Psoas muscle (tissue), 8 donors: Measurements from ENCODE around the gene RTP2. TPM values are rescaled to one million over a fixed set of nuclear protein-coding genes. Genes with fewer than 3 reads are reported as not detected.

Experiments used
- ATAC-seq, 4 donors: fragments of 200-7000 bp; cut with Tn5 transposase; one replicate each; pipeline ENCODE4 v1.9.1; 2020; ENCODE audit warnings: moderate library complexity in 3 of 4, mild to moderate bottlenecking in 2 of 4
- DNase-seq, 2 donors: peaks; one replicate each; pipeline ENCODE4 v3.0.0-alpha.2; 2020
- H3K27ac ChIP-seq: fragments of 200-600 bp; one replicate; pipeline ENCODE4 v1.8.0; 2022
- H3K27me3 ChIP-seq, 3 donors: fragments of 200-600 bp in 1 of 3; one replicate each; pipeline versions ENCODE4 v1.6.1 to v1.8.0; 2013 to 2022; ENCODE audit warnings: low read length in 2 of 3, mild to moderate bottlenecking in 2 of 3, moderate library complexity in 1 of 3; ENCODE audit not compliant: insufficient read depth in 3 of 3
- H3K36me3 ChIP-seq, 2 donors: fragments of 200-600 bp in 1 of 2; one replicate each; pipeline versions ENCODE4 v1.6.1 to v1.8.0; 2013 to 2022; ENCODE audit warnings: low read depth in 1 of 2, mild to moderate bottlenecking in 1 of 2, moderate library complexity in 1 of 2; ENCODE audit not compliant: insufficient read depth in 1 of 2
- H3K4me1 ChIP-seq: fragments of 200-600 bp; one replicate; pipeline ENCODE4 v1.8.0; 2022
- H3K4me3 ChIP-seq: fragments of 200-600 bp; one replicate; pipeline ENCODE4 v1.8.0; 2022; ENCODE audit warnings: mild to moderate bottlenecking
- H3K9me3 ChIP-seq: fragments of 200-600 bp; one replicate; pipeline ENCODE4 v1.8.0; 2022
- CTCF ChIP-seq: fragments of 200-600 bp; IDR thresholded peaks from one replicate; pipeline ENCODE4 v1.8.0; 2022; ENCODE audit warnings: antibody characterized with exemption
- WGBS, 3 donors: extraction: QIAGEN DNeasy Blood & Tissue Kit; methylation state at CpG; one replicate each; pipeline versions ENCODE4 v1.1.6 to v1.1.7; 2013; 5-methylcytosine and 5-hydroxymethylcytosine counted together
- intact Hi-C, 2 donors: fragments of 100-400 bp; cut with DNase I; formaldehyde crosslinking; loops; one replicate each; pipeline versions ENCODE4 v1.11.0 to v1.14.2; 2022
- polyA plus RNA-seq, 3 donors: library from polyadenylated mRNA; stranded (reverse); fragments of 200-250 nt; gene quantifications; one replicate each; pipeline ENCODE4 v1.2.3, GENCODE V29; 2013
- total RNA-seq, 4 donors: library from RNA; stranded (reverse); fragmentation: NEBNext Ultra II Directional in 2 of 4; extraction: Animal tissue kit (Norgen Biotek cat#: 25700) in 2 of 4; gene quantifications; one replicate each; pipeline versions ENCODE4 v1.2.1 to v1.2.4, GENCODE V29; 2021 to 2023
- donor health status: healthy with polysubstance abuse.
- donor health status: DM: no; HTN: no; CAD: no; lungs with moderate emphysema.
- donor health status: Bipolar disorder and iron deficiency.
- donor health status: healthy.
- donor health status: DM: yes; HTN: yes; CAD: no.
- donor health status: DM: no; HTN: no; CAD: no.
- donor health status: DM: no; HTN: no; CAD: no.
- donor health status: DM: yes; HTN: yes; CAD: no.

RTP2 gene
- total and polyA plus RNA-seq, 7 donors, result 0.08 to 4.0 (median 0.32) TPM; not detected in 2

- Histone ChIP-seq H3K4me3 (no peak overlapping the region), H3K27me3 (no peaks in the 10 kb centered on the region), H3K36me3 (peaks cover 0 to 31% of the 10 kb centered on the region in 2 donors), H3K4me1 (peaks cover 37% of the 10 kb centered on the region), H3K9me3 (no peaks in the 10 kb centered on the region), H3K27ac (no peak overlapping the region)
- DNase-seq (no peak), ATAC-seq (peak in 1 of 4 donors; percentile 3)
- intact Hi-C loops, result no loop called here
- 92 to 94% (median 92%) methylated on average over 5 of the region's 5 CpGs for WGBS, 3 donors
- TF ChIP-seq CTCF, result no peak
Observed at GRCh38 chr3:187718802-187719201, 16.4 kb upstream of the RTP2 start.

GRCh38 chr3:187717572-187717971 is 15.2 kb upstream of the RTP2 start:
- Histone ChIP-seq H3K27me3 (no peaks in the 10 kb centered on the region), H3K36me3 (peaks cover 0 to 18% of the 10 kb centered on the region in 2 donors), H3K9me3 (no peaks in the 10 kb centered on the region), H3K4me3 (no peak overlapping the region), H3K27ac (no peak overlapping the region), H3K4me1 (peaks cover 35% of the 10 kb centered on the region)
- intact Hi-C loops, result no loop called here
- DNase-seq (no peak), ATAC-seq (peak in 2 of 4 donors; percentile 12 to 39)
- 16 to 54% (median 29%) methylated on average over 1 of the region's 1 CpG for WGBS, 3 donors
- no peak for TF ChIP-seq CTCF

GRCh38 chr3:187714404-187714979 is 12.1 kb upstream of the RTP2 start:
- Histone ChIP-seq H3K4me1 (peaks cover 17% of the 10 kb centered on the region), H3K36me3 (no peaks in the 10 kb centered on the region), H3K9me3 (no peaks in the 10 kb centered on the region), H3K4me3 (no peak overlapping the region), H3K27ac (no peak overlapping the region), H3K27me3 (no peaks in the 10 kb centered on the region)
- intact Hi-C loops, result loop anchor here (1.0 to 2.0 kb wide), 4 partner anchors 34 to 396 kb away; no protein-coding TSS in a partner anchor
- 16 to 19% (median 16%) methylated on average over 4 of the region's 4 CpGs for WGBS, 3 donors
- DNase-seq (no peak), ATAC-seq (peak; percentile 79 to 86 (median 80))
- peak; percentile 98 for TF ChIP-seq CTCF

GRCh38 chr3:187713504-187713903 is 11.1 kb upstream of the RTP2 start:
- Histone ChIP-seq H3K27ac (no peak overlapping the region), H3K36me3 (no peaks in the 10 kb centered on the region), H3K27me3 (no peaks in the 10 kb centered on the region), H3K4me1 (peaks cover 20% of the 10 kb centered on the region), H3K9me3 (no peaks in the 10 kb centered on the region), H3K4me3 (peak overlapping the region; percentile 1)
- WGBS, 3 donors, result 61 to 74% (median 70%) methylated on average over 2 of the region's 2 CpGs
- intact Hi-C loops, result loop anchor here (2.0 kb wide), 2 partner anchors 95 to 493 kb away; no protein-coding TSS in a partner anchor
- TF ChIP-seq CTCF, result no peak
- DNase-seq (no peak), ATAC-seq (peak in 2 of 4 donors; percentile 21 to 43)

- Histone ChIP-seq H3K36me3 (no peaks in the 10 kb centered on the region), H3K4me3 (no peak overlapping the region), H3K27me3 (no peaks in the 10 kb centered on the region), H3K27ac (no peak overlapping the region), H3K9me3 (no peaks in the 10 kb centered on the region), H3K4me1 (peaks cover 25% of the 10 kb centered on the region)
- ATAC-seq (no peak), DNase-seq (no peak)
- 43 to 44% (median 43%) methylated on average over 4 of the region's 4 CpGs for WGBS, 3 donors
- no peak for TF ChIP-seq CTCF
- intact Hi-C loops, result no loop called here
Observed at GRCh38 chr3:187709155-187709554, 6.8 kb upstream of the RTP2 start.
